ENCODE measurements around the gene DAG1. TPM values are rescaled to one million over a fixed set of nuclear protein-coding genes. Genes with fewer than 3 reads are reported as not detected.

DAG1 gene
- total and polyA plus RNA-seq, 10 of the 15 experiments (the other 5 are each of a cell fraction or from before 2014, with no cell fraction given), result 0.33 to 16.3 (median 9.2) TPM

DNA sequence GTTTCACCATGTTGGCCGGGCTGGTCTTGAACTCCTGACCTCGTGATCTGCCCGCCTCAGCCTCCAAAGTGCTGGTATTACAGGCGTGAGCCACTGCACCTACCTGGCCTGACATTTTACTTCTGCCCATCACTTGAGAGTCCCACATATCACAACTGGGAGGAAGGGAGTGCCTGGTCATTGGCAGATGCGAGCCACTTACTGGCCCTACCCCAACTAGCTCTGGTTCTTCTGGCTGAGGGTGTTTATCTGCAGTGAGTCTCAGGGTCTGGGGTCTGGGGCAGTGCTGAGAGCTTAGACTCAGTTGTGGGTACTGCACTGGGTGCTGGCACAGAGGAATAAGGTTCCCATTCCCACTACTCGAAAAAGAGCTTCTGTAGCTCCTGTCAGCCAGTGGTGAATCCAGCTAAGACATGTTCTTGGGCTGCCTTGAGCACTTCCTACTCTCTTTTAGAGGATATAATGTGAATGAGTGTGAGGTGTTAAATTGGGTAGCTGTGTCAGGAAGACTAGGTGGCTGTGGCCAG is 30.2 kb downstream of the DAG1 start (continued):
- TF ChIP-seq, protein P1, sequence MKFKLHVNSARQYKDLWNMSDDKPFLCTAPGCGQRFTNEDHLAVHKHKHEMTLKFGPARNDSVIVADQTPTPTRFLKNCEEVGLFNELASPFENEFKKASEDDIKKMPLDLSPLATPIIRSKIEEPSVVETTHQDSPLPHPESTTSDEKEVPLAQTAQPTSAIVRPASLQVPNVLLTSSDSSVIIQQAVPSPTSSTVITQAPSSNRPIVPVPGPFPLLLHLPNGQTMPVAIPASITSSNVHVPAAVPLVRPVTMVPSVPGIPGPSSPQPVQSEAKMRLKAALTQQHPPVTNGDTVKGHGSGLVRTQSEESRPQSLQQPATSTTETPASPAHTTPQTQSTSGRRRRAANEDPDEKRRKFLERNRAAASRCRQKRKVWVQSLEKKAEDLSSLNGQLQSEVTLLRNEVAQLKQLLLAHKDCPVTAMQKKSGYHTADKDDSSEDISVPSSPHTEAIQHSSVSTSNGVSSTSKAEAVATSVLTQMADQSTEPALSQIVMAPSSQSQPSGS (IDR thresholded peaks at IDR 0.05; ENCODE audit: low read length), result no peak

DNA sequence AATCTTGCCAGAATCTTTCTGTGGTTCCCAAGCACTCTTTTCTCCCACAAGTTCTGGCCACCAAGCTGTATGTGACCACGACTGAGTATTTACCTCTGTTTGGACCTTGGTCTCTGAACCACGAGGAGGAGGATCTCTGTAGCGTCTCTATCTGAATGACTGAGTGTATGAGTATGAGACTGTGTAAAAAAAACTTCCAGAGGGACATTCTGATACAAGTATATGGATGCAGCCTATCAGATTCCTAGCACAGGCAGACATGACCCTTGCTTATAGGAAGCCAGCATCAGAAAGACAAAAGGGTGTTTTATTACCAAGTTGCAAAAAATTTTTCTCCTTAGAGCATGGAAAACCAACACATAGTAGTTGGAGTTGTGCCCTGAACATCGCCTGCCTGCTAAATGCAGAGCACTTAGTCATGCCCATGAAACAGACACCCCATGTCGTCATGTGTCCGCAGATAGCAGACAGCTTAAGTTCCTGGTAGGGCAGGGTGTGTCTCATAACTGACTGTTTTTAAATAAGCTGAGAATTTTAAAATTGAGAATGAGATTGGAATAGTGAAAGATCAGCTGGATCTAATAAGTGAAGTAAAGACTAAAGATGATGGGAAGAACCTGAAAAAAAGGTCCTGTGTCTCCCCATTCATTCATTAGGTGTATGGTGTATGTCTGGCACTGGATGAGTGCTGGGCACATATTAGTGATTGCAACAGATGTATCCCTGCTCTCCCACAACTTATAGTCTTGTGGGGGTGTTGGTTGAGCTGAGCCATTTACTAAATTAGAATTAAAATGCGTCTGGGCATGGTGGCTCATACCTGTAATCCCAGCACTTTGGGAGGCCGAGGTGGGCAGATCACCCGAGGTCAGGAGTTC is 30.9 kb downstream of the DAG1 start:
- Histone ChIP-seq H3K4me2 (ENCODE audit: control insufficient read depth, insufficient read depth) (no peak overlapping the region), H2AFZ (ENCODE audit: control insufficient read depth, low read depth, low read length) (no peak overlapping the region), H3K27ac (ENCODE audit: control insufficient read depth, insufficient read depth) (no peak overlapping the region), H3K4me3 (no peak overlapping the region), H3K9ac (ENCODE audit: control insufficient read depth, insufficient read depth, low read length) (no peak overlapping the region), H3K9me3 (replicated peaks; ENCODE audit: control insufficient read depth, insufficient read depth, low read length) (no peaks in the 10 kb centered on the region), H3K27me3 (replicated peaks in 1 of 2; ENCODE audit: control insufficient read depth in 2 of 2, insufficient read depth in 2 of 2, low read length in 1 of 2) (no peaks in the 10 kb centered on the region), H3K36me3 (ENCODE audit: control insufficient read depth in 2 of 2, insufficient read depth in 2 of 2, low read length in 1 of 2) (no peaks in the 10 kb centered on the region), H3K79me2 (ENCODE audit: control insufficient read depth, insufficient read depth, low read length) (no peaks in the 10 kb centered on the region; the same call in 1 of the 2 replicates), H3K4me1 (ENCODE audit: control insufficient read depth, insufficient read depth, low read length) (no peaks in the 10 kb centered on the region), H4K20me1 (ENCODE audit: control insufficient read depth, insufficient read depth) (no peaks in the 10 kb centered on the region)
- no peak for DNase-seq (ENCODE audit: low read depth, low spot score)
- BruUV-seq (replicated peaks), result no TSS peak
- TF ChIP-seq RUNX3 (IDR thresholded peaks at IDR 0.05; ENCODE audit: low read length) (0 out of 2 replicates have a peak, but pooled peaks have one; percentile 11), NFIC (IDR thresholded peaks at IDR 0.05; ENCODE audit: low read depth, low read length) (no peak), CHD4 (IDR thresholded peaks at IDR 0.05) (no peak)
- ChIA-PET SMC1A (ENCODE audit: uncharacterized antibody, unreplicated experiment) (interaction anchor here (1.0 kb wide), 1 partner anchor 11 kb away, joined by 3 read pairs; no protein-coding TSS in a partner anchor), CTCF (interaction anchor here (0.6 kb wide), 1 partner anchor 300 kb away, joined by 3 read pairs; no protein-coding TSS in a partner anchor), RAD21 (ENCODE audit: unreplicated experiment) (no interaction called here), POLR2A (interaction anchor here (0.6 to 1.1 kb wide), 3 partner anchors 26 to 264 kb away, joined by 3 to 5 read pairs (median 3); no protein-coding TSS in a partner anchor)
- in situ Hi-C loops (cut with MboI), result no loop called here
- no peak for ATAC-seq
- FAIRE-seq, result no peak
- intact Hi-C loops (cut with micrococcal nuclease; ENCODE audit: unreplicated experiment), result no loop called here
- 84% methylated on average over 9 of the region's 9 CpGs for WGBS (ENCODE audit: insufficient coverage, insufficient replicate concordance, low lambda C conversion rate, missing lambda C conversion rate)

Data from GM12878 (cell line).